ENCODE measurements around the gene TNFRSF12A.

DNA sequence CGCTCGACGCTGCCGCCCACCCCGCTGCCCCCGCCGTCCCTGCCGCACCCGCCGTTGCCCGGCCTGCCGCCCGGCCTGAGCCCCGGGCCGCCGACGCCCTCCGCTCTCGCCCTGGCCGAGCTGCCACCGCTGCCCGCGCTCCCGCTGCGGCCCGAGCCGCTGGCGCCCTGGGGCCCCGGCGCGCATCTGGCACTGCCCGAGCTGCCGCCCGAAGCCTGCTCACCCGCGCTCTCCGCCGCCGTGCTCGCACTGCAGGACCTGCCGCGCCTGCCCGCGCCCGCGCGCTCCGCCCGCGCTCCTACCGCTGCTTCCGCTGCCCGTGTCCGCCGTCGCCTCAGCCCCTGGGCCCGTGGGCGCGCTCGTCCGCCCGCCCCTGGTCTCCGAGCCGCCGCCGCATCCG, 15.8 kb upstream of the TNFRSF12A start:
- no peak for TF ChIP-seq EGR1 (IDR thresholded peaks at IDR 0.05; ENCODE audit: borderline replicate concordance, low read depth, low read length)
- TF ChIP-seq KDM1A (IDR thresholded peaks at IDR 0.05; ENCODE audit: borderline replicate concordance, low read length), result no peak
- TF ChIP-seq POLR2A (IDR thresholded peaks at IDR 0.05; ENCODE audit: control extremely low read depth in 1 of 2, low read depth in 2 of 2, low read length in 2 of 2), result no peak
- TF ChIP-seq, protein P1, sequence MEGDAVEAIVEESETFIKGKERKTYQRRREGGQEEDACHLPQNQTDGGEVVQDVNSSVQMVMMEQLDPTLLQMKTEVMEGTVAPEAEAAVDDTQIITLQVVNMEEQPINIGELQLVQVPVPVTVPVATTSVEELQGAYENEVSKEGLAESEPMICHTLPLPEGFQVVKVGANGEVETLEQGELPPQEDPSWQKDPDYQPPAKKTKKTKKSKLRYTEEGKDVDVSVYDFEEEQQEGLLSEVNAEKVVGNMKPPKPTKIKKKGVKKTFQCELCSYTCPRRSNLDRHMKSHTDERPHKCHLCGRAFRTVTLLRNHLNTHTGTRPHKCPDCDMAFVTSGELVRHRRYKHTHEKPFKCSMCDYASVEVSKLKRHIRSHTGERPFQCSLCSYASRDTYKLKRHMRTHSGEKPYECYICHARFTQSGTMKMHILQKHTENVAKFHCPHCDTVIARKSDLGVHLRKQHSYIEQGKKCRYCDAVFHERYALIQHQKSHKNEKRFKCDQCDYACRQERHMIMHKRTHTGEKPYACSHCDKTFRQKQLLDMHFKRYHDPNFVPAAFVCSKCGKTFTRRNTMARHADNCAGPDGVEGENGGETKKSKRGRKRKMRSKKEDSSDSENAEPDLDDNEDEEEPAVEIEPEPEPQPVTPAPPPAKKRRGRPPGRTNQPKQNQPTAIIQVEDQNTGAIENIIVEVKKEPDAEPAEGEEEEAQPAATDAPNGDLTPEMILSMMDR (IDR thresholded peaks at IDR 0.05; ENCODE audit: control extremely low read depth in 1 of 3, insufficient read depth in 1 of 3, low read depth in 1 of 3, low read length in 3 of 3), result no peak
- no peak for TF ChIP-seq SIRT6 (IDR thresholded peaks at IDR 0.05; ENCODE audit: low read length)
- TF ChIP-seq EZH2 (IDR thresholded peaks at IDR 0.05; ENCODE audit: low read depth, low read length, severe bottlenecking), result no peak
- TF ChIP-seq SIN3A (conservative IDR thresholded peaks at IDR 0.05 in 1 of 2, IDR thresholded peaks at IDR 0.05 in 1 of 2; ENCODE audit: low read depth in 1 of 2, low read length in 2 of 2), result no peak
- TF ChIP-seq CHD2 (IDR thresholded peaks at IDR 0.05; ENCODE audit: low read length), result no peak
- no peak for TF ChIP-seq RAD21 (IDR thresholded peaks at IDR 0.05 in 1 of 2, conservative IDR thresholded peaks at IDR 0.05 in 1 of 2; ENCODE audit: low read depth in 2 of 2, low read length in 2 of 2)
- no peak for TF ChIP-seq TAF1 (IDR thresholded peaks at IDR 0.05; ENCODE audit: low read depth, low read length)
- no peak for TF ChIP-seq BCL11A (IDR thresholded peaks at IDR 0.05; ENCODE audit: low read depth in 2 of 2, low read length in 2 of 2)
